CD14-positive monocyte (primary cell): Measurements from ENCODE around the gene KRTAP5-7. TPM values are rescaled to one million over a fixed set of nuclear protein-coding genes. Genes with fewer than 3 reads are reported as not detected.
"Not testable (repeated sequence)": the region's sequence is repeated elsewhere in the genome, so short reads cannot be mapped to it uniquely, and the experiment has no call there.

Experiments used
- DNase-seq, 3 donors: peaks; one replicate each; pipeline ENCODE4 v3.0.0-alpha.2; 2011 to 2022
- H2AFZ ChIP-seq: 2 replicates; pipeline ENCODE4 v1.6.0; 2012; ENCODE audit warnings: mild to moderate bottlenecking, low read depth, low read length, inconsistent platforms; ENCODE audit not compliant: insufficient read depth, poor library complexity, severe bottlenecking
- H3K27ac ChIP-seq, 2 donors: 1 replicate in 1 of 2; 2 replicates in 1 of 2; pipeline ENCODE4 v1.5.1; 2012 to 2013; ENCODE audit warnings: low read length in 2 of 2, control low read depth in 1 of 2, inconsistent platforms in 1 of 2, low read depth in 1 of 2, mild to moderate bottlenecking in 1 of 2
- H3K27me3 ChIP-seq, 2 donors: one replicate each; pipeline versions ENCODE4 v1.6.0 to v1.6.1; 2011 to 2013; ENCODE audit warnings: low read length in 2 of 2; ENCODE audit not compliant: control insufficient read depth in 2 of 2, insufficient read depth in 2 of 2
- H3K36me3 ChIP-seq, 2 donors: replicated peaks in 1 of 2; 1 replicate in 1 of 2; 2 replicates in 1 of 2; pipeline versions ENCODE4 v1.5.1 to v1.6.1; 2012 to 2013; ENCODE audit warnings: low read length in 2 of 2, control low read depth in 1 of 2, inconsistent platforms in 1 of 2, mild to moderate bottlenecking in 1 of 2; ENCODE audit not compliant: insufficient read depth in 2 of 2, control insufficient read depth in 1 of 2
- H3K4me1 ChIP-seq, 2 donors: 1 replicate in 1 of 2; 2 replicates in 1 of 2; pipeline versions ENCODE4 v1.5.1 to v1.6.1; 2012 to 2013; ENCODE audit warnings: low read length in 2 of 2, control low read depth in 1 of 2, inconsistent platforms in 1 of 2, mild to moderate bottlenecking in 1 of 2, moderate library complexity in 1 of 2; ENCODE audit not compliant: insufficient read depth in 2 of 2, control insufficient read depth in 1 of 2
- H3K4me2 ChIP-seq: replicated peaks from 2 replicates; pipeline ENCODE3; 2012; ENCODE audit warnings: low read length, moderate library complexity, mild to moderate bottlenecking; ENCODE audit not compliant: poor library complexity, severe bottlenecking; ENCODE audit errors: extremely low read depth
- H3K4me3 ChIP-seq, 3 experiments: fragments of 200-600 bp in 1 of 3; sonication (generic) in 1 of 3; replicated peaks in 1 of 3; 1 replicate in 2 of 3; 2 replicates in 1 of 3; pipeline ENCODE4 v1.5.1; 2011 to 2013; ENCODE audit warnings: low read length in 3 of 3, mild to moderate bottlenecking in 3 of 3, control low read depth in 2 of 3, low read depth in 2 of 3, inconsistent platforms in 1 of 3, moderate library complexity in 1 of 3
- H3K79me2 ChIP-seq: 2 replicates; pipeline ENCODE4 v1.6.0; 2012; ENCODE audit warnings: mild to moderate bottlenecking, control low read depth, inconsistent platforms, low read length, moderate library complexity; ENCODE audit not compliant: insufficient read depth
- H3K9ac ChIP-seq: 2 replicates; pipeline ENCODE4 v1.6.0; 2017; ENCODE audit warnings: low read length, mild to moderate bottlenecking; ENCODE audit not compliant: insufficient read depth, poor library complexity, severe bottlenecking
- H3K9me3 ChIP-seq, 2 donors: replicated peaks in 1 of 2; 1 replicate in 1 of 2; 2 replicates in 1 of 2; pipeline versions ENCODE4 v1.5.1 to v1.6.1; 2012 to 2013; ENCODE audit warnings: low read length in 2 of 2, control low read depth in 1 of 2; ENCODE audit not compliant: control insufficient read depth in 1 of 2, insufficient read depth in 1 of 2
- H4K20me1 ChIP-seq: 2 replicates; pipeline ENCODE4 v1.6.0; 2012; ENCODE audit warnings: mild to moderate bottlenecking, low read length, control low read depth, moderate library complexity; ENCODE audit not compliant: insufficient read depth
- H3K27ac Mint-ChIP-seq, 7 donors: one replicate each; pipeline ENCODE4 v1.8.0; 2020; ENCODE audit warnings: mild to moderate bottlenecking in 7 of 7, mixed read lengths in 7 of 7, moderate library complexity in 6 of 7, inconsistent platforms in 2 of 7
- H3K27me3 Mint-ChIP-seq, 3 donors: one replicate each; pipeline ENCODE4 v1.8.0; 2021 to 2022; ENCODE audit warnings: low read depth in 3 of 3, mild to moderate bottlenecking in 3 of 3, mixed read lengths in 3 of 3, moderate library complexity in 3 of 3, inconsistent platforms in 1 of 3
- H3K36me3 Mint-ChIP-seq, 2 donors: one replicate each; pipeline ENCODE4 v1.8.0; 2020; ENCODE audit warnings: mixed read lengths in 2 of 2, inconsistent platforms in 1 of 2, mild to moderate bottlenecking in 1 of 2
- H3K4me1 Mint-ChIP-seq: one replicate; pipeline ENCODE4 v1.8.0; 2020; ENCODE audit warnings: mild to moderate bottlenecking, mixed read lengths
- H3K4me3 Mint-ChIP-seq, 2 donors: one replicate each; pipeline ENCODE4 v1.8.0; 2020; ENCODE audit warnings: mild to moderate bottlenecking in 2 of 2, mixed read lengths in 2 of 2, moderate library complexity in 1 of 2
- H3K9me3 Mint-ChIP-seq, 7 donors: one replicate each; pipeline ENCODE4 v1.8.0; 2020 to 2022; ENCODE audit warnings: mixed read lengths in 7 of 7, mild to moderate bottlenecking in 6 of 7, moderate library complexity in 6 of 7, inconsistent platforms in 2 of 7
- WGBS: methylation state at CpG from one replicate; pipeline ENCODE4 v1.1.5; 2013; ENCODE audit warnings: missing lambda C conversion rate; ENCODE audit not compliant: insufficient coverage; 5-methylcytosine and 5-hydroxymethylcytosine counted together
- intact Hi-C, 2 donors: fragments of 100-400 bp; cut with micrococcal nuclease; formaldehyde crosslinking; loops; one replicate each; pipeline versions ENCODE4 v1.15.0 to v1.15.1; 2023
- polyA plus RNA-seq, 3 donors: library from polyadenylated mRNA; depleted of rRNA in 1 of 3; unstranded in 2 of 3; stranded (reverse) in 1 of 3; fragments of 300-500 nt in 2 of 3; fragments of >200 nt in 1 of 3; fragmentation: Illumina TruSeq in 2 of 3; gene quantifications; 1 replicate in 2 of 3; 2 replicates in 1 of 3; pipeline ENCODE4 v1.2.3, GENCODE V29; 2012 to 2021
- TF ChIP-seq, protein P1 (sequence below): fragments of 200-600 bp; IDR thresholded peaks from one replicate; pipeline ENCODE4 v1.8.0; 2022; ENCODE audit warnings: antibody characterized with exemption, mild to moderate bottlenecking

KRTAP5-7 gene
- polyA plus RNA-seq, 3 donors = 0.05 TPM; not detected in 2

DNA sequence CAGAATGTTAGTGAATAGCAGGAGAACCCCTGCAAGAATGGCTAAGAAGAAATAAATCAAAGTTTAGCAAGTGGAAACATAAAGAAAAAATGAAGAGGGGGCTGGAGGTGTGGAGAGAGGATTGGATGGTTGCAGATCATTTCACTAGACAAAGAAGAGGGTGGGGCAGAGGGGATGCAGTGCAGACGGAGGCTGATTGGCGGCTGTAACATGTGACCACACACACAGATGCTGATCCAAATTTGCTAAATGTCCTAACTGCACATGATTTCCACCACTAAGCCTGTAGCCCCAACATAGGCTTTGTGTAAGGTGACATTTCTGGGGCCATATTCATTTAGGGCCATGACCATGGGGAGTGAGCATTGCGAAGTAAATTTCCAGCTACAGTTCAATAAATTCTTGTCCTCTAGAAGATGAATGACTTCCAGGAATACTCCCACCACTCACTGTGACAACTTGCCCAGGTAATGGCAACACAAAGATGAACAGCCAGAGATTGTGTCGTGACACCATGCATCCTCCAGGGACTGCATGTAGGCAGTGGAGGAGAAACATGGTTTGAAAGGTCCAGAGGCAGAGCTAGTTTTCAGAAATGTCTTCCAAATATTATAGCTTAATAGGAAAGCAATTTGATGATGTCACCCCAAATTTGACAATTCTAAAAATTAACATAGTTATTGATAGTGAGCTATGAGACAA lies 48.8 kb downstream of the KRTAP5-7 start:
- H3K9me3 Mint-ChIP-seq = no peaks in the 10 kb centered on the region
- H2AFZ ChIP-seq = no peak overlapping the region
- H3K27ac ChIP-seq = no peak overlapping the region
- WGBS = no CpG with 5 or more reads among the region's 4 CpGs
- TF ChIP-seq, protein P1, sequence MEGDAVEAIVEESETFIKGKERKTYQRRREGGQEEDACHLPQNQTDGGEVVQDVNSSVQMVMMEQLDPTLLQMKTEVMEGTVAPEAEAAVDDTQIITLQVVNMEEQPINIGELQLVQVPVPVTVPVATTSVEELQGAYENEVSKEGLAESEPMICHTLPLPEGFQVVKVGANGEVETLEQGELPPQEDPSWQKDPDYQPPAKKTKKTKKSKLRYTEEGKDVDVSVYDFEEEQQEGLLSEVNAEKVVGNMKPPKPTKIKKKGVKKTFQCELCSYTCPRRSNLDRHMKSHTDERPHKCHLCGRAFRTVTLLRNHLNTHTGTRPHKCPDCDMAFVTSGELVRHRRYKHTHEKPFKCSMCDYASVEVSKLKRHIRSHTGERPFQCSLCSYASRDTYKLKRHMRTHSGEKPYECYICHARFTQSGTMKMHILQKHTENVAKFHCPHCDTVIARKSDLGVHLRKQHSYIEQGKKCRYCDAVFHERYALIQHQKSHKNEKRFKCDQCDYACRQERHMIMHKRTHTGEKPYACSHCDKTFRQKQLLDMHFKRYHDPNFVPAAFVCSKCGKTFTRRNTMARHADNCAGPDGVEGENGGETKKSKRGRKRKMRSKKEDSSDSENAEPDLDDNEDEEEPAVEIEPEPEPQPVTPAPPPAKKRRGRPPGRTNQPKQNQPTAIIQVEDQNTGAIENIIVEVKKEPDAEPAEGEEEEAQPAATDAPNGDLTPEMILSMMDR = no peak
- no peaks in the 10 kb centered on the region for H3K27me3 ChIP-seq
- H4K20me1 ChIP-seq = no peaks in the 10 kb centered on the region
- peaks cover 0 to 6% (median 2%) of the 10 kb centered on the region in 3 donors for H3K27me3 Mint-ChIP-seq
- H3K9ac ChIP-seq = no peak overlapping the region
- no peaks in the 10 kb centered on the region for H3K9me3 ChIP-seq
- no peaks in the 10 kb centered on the region for H3K4me1 ChIP-seq
- H3K4me3 Mint-ChIP-seq = no peak overlapping the region
- no peaks in the 10 kb centered on the region for H3K36me3 Mint-ChIP-seq
- H3K4me1 Mint-ChIP-seq = peaks cover 6% of the 10 kb centered on the region
- intact Hi-C loops = no loop called here
- H3K4me2 ChIP-seq = no peak overlapping the region
- H3K36me3 ChIP-seq = no peaks in the 10 kb centered on the region
- no peak overlapping the region for H3K27ac Mint-ChIP-seq
- no peak for DNase-seq
- H3K79me2 ChIP-seq = no peaks in the 10 kb centered on the region
- H3K4me3 ChIP-seq = no peak overlapping the region

DNA sequence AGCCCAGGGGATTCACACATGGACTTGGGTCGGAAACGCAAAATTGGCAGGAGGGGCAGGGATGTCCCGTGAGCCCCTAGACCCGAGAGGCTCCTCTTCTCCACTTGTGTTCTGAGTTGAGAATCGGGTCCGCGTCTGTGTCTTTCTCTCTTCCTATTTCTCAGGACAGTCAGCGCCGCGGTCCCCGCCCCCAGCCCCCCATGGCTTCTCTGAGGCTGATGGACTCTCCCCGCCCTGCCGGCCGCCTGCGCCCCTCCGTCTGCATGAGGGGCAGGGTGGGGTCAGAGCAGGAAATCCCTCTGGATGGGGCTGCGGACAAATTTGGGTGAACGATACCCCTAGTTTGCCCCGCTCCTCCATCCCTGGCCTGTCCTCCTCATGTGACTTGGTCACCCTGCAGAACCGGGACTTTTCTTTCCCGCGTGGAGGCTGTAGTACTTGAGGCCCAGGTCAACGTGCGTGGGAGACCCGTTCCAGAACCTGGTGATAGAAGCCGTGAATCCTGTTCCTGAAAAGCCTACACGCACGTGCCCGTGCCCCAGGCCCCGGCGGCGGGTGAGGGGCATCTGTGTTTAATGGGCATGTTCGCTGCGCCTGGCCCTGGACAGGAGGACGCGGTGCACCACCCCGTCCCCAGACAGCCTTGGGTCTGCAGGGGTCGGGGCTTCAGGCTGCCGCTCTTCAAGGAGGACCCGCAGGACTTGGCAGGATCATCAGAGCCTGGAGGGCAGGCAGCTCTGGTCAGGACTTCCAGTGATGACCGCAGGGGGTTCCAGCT lies 49.8 kb downstream of the KRTAP5-7 start:
- H3K27ac Mint-ChIP-seq, DNase-seq, H3K36me3 Mint-ChIP-seq, H3K9me3 ChIP-seq, H3K4me2 ChIP-seq, H3K79me2 ChIP-seq, intact Hi-C loops, H3K9ac ChIP-seq, H3K27me3 ChIP-seq, H3K9me3 Mint-ChIP-seq, H2AFZ ChIP-seq, H4K20me1 ChIP-seq, H3K4me1 Mint-ChIP-seq, H3K27ac ChIP-seq, H3K4me3 ChIP-seq, H3K36me3 ChIP-seq, H3K4me1 ChIP-seq, H3K27me3 Mint-ChIP-seq, H3K4me3 Mint-ChIP-seq: not testable (repeated sequence)
- 91% methylated on average over 19 of the region's 41 CpGs for WGBS
